K562 (cell line): Measurements from ENCODE around the gene FASLG. TPM values are rescaled to one million over a fixed set of nuclear protein-coding genes. Genes with fewer than 3 reads are reported as not detected.
A peak's percentile ranks its signal among the peaks of the same experiment; 100 is the strongest.

Source experiments
- CREBBP ChIP-seq: IDR thresholded peaks from one replicate; pipeline ENCODE4 v1.6.1; 2012; ENCODE audit warnings: low read depth, mild to moderate bottlenecking, control low read depth, inconsistent platforms, low read length
- FOXK2 ChIP-seq, 2 experiments: fragments of 450-650 bp; IDR thresholded peaks in 1 of 2; conservative IDR thresholded peaks in 1 of 2; 2 replicates each; pipeline ENCODE4 v1.6.1; 2016; ENCODE audit warnings: low read depth in 2 of 2, mild to moderate bottlenecking in 1 of 2
- JUN ChIP-seq, 2 experiments: sonication (generic) in 1 of 2; formaldehyde crosslinking in 1 of 2; IDR thresholded peaks; 2 replicates each; pipeline versions ENCODE4 v1.6.1 to v1.8.0; 2012 to 2022; ENCODE audit warnings: borderline replicate concordance in 2 of 2, mild to moderate bottlenecking in 2 of 2, improper control_type of control experiment in 1 of 2, low read depth in 1 of 2, low read length in 1 of 2, missing genetic modification reagents in 1 of 2
- JUND ChIP-seq, 2 experiments: IDR thresholded peaks; 2 replicates in 1 of 2; 3 replicates in 1 of 2; pipeline ENCODE4 v1.6.1; 2011; ENCODE audit warnings: borderline replicate concordance in 2 of 2, low read depth in 2 of 2, low read length in 2 of 2, improper control_type of control experiment in 1 of 2, missing biosample characterization in 1 of 2, missing genetic modification characterization in 1 of 2, missing genetic modification reagents in 1 of 2
- MCM7 ChIP-seq, 2 experiments: fragments of 450-650 bp; IDR thresholded peaks; 2 replicates each; pipeline ENCODE4 v1.6.1; 2016 to 2018
- NBN ChIP-seq: fragments of 450-650 bp; IDR thresholded peaks from 2 replicates; pipeline ENCODE4 v1.6.1; 2016; ENCODE audit warnings: low read depth, mild to moderate bottlenecking
- NFIX ChIP-seq: fragments of 250-450 bp; sonication (Bioruptor Pico); IDR thresholded peaks from 2 replicates; pipeline ENCODE4 v1.4.0; 2020; ENCODE audit warnings: low read depth, mild to moderate bottlenecking, moderate library complexity
- PRMT5 ChIP-seq: sonication (generic); formaldehyde crosslinking; IDR thresholded peaks from 2 replicates; pipeline ENCODE4 v1.5.0; 2020; ENCODE audit warnings: missing genetic modification reagents
- RAD21 ChIP-seq, 2 experiments: fragments of 250-450 bp in 1 of 2; fragments of 450-650 bp in 1 of 2; sonication (Bioruptor Pico) in 1 of 2; formaldehyde crosslinking in 1 of 2; IDR thresholded peaks in 1 of 2; conservative IDR thresholded peaks in 1 of 2; 2 replicates each; pipeline versions ENCODE4 v1.4.0 to v1.8.0; 2020 to 2022; ENCODE audit warnings: mild to moderate bottlenecking in 2 of 2, moderate library complexity in 1 of 2
- RBM39 ChIP-seq: fragments of 200-400 bp; formaldehyde crosslinking; optimal IDR thresholded peaks from 2 replicates; pipeline ENCODE3; 2018; ENCODE audit warnings: low read depth, low read length
- TRIM24 ChIP-seq, 2 experiments: fragments of 450-650 bp; IDR thresholded peaks; 2 replicates each; pipeline ENCODE4 v1.6.1; 2016
- polyA plus RNA-seq, 8 experiments: library from polyadenylated mRNA; depleted of rRNA in 4 of 8; stranded (reverse) in 5 of 8; unstranded in 3 of 8; fragments of >200 nt; fragmentation: Nextera tagmentation in 2 of 8; fragmentation: Illumina TruSeq in 1 of 8; extraction: Ambion mirVana in 2 of 8; extraction: Trizol in 1 of 8; gene quantifications; 2 replicates each; pipeline versions ENCODE4 v1.2.1 to v1.2.3, GENCODE V29; 2011 to 2014; ENCODE audit warnings: inconsistent platforms in 1 of 8, missing spikeins in 1 of 8
- total RNA-seq, 7 experiments: library from RNA; depleted of rRNA in 6 of 7; stranded (reverse); fragments of >200 nt in 6 of 7; fragmentation: Illumina TruSeq in 2 of 7; extraction: Trizol in 2 of 7; gene quantifications; 2 replicates each; pipeline versions ENCODE4 v1.2.1 to v1.2.3, GENCODE V29; 2011 to 2021; ENCODE audit warnings: low replicate concordance in 1 of 7
- TF ChIP-seq, protein P1 (sequence below): fragments of 450-650 bp; IDR thresholded peaks from 2 replicates; pipeline ENCODE4 v1.7.1; 2018; ENCODE audit warnings: mild to moderate bottlenecking, low read depth; ENCODE audit not compliant: partially characterized antibody
- TF ChIP-seq, protein P2 (sequence below): sonication (generic); formaldehyde crosslinking; IDR thresholded peaks from 2 replicates; pipeline ENCODE4 v1.8.0; 2022; ENCODE audit warnings: mild to moderate bottlenecking, missing genetic modification reagents
- TF ChIP-seq, protein P3 (sequence below): sonication (generic); formaldehyde crosslinking; IDR thresholded peaks from 2 replicates; pipeline ENCODE4 v1.8.1; 2022; ENCODE audit warnings: missing genetic modification reagents
- TF ChIP-seq, protein P4 (sequence below): sonication (generic); formaldehyde crosslinking; IDR thresholded peaks from 2 replicates; pipeline ENCODE4 v1.8.0; 2023; ENCODE audit warnings: mild to moderate bottlenecking, missing genetic modification reagents
- TF ChIP-seq, protein P5 (sequence below): fragments of 200-400 bp; formaldehyde crosslinking; IDR thresholded peaks from 2 replicates; pipeline ENCODE4 v1.6.1; 2017; ENCODE audit warnings: mild to moderate bottlenecking, low read depth, low read length, moderate library complexity
- TF ChIP-seq, protein P6 (sequence below): fragments of 450-650 bp; formaldehyde crosslinking; IDR thresholded peaks from 2 replicates; pipeline ENCODE4 v1.4.0; 2020; ENCODE audit warnings: mild to moderate bottlenecking, moderate library complexity

The FASLG gene
- total and polyA plus RNA-seq, 9 of the 15 experiments (the other 6 are each of a cell fraction or from before 2014, with no cell fraction given), result not detected

DNA sequence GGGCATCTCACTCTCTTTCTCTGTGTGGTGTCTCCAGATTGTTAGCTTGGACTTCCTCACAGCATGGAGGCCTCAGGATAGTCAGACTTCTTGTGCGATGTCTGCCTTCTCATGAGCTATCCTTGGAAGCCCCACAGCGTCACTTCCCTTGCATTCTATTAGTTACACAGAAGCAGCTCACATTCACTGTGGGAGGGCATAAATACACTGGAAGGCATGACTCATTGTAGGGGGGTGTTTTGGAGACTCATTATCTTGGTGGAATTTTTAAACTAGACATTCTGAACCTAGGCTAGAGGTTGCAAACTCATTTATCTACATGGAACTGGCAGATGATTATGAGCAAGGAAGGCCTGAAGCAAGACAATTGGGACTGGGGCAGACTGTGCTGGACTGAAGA lies 21.4 kb upstream of the FASLG start (continued):
- TF ChIP-seq FOXK2 (conservative IDR thresholded peaks at IDR 0.05 in 1 of 2, IDR thresholded peaks at IDR 0.05 in 1 of 2; ENCODE audit: low read depth in 2 of 2) (peak in 1 of 2 experiments; percentile 29; a peak in 1 of 4 replicates), NBN (no peak), JUN (IDR thresholded peaks at IDR 0.05; ENCODE audit: borderline replicate concordance, low read depth, low read length) (peak; percentile 85), JUN (CRISPR knock-in tag; IDR thresholded peaks at IDR 0.05; ENCODE audit: borderline replicate concordance) (no peak), RBM39 (no peak), MCM7 (IDR thresholded peaks at IDR 0.05) (no peak), PRMT5 (CRISPR knock-in tag) (no peak), NFIX (CRISPR knock-in tag) (no peak), RAD21 (CRISPR knock-in tag; conservative IDR thresholded peaks at IDR 0.05 in 1 of 2, IDR thresholded peaks at IDR 0.05 in 1 of 2) (0 out of 4 replicates have a peak, but pooled peaks of 1 of the 2 experiments have one; percentile 9), CREBBP (no peak), JUND (IDR thresholded peaks at IDR 0.05; ENCODE audit: borderline replicate concordance, low read depth, low read length) (peak; percentile 96), JUND (tag; IDR thresholded peaks at IDR 0.05; ENCODE audit: borderline replicate concordance, low read depth, low read length) (peak; percentile 97; the same call in 2 of the 3 replicates), TRIM24 (IDR thresholded peaks at IDR 0.05) (no peak)
- TF ChIP-seq, protein P1, sequence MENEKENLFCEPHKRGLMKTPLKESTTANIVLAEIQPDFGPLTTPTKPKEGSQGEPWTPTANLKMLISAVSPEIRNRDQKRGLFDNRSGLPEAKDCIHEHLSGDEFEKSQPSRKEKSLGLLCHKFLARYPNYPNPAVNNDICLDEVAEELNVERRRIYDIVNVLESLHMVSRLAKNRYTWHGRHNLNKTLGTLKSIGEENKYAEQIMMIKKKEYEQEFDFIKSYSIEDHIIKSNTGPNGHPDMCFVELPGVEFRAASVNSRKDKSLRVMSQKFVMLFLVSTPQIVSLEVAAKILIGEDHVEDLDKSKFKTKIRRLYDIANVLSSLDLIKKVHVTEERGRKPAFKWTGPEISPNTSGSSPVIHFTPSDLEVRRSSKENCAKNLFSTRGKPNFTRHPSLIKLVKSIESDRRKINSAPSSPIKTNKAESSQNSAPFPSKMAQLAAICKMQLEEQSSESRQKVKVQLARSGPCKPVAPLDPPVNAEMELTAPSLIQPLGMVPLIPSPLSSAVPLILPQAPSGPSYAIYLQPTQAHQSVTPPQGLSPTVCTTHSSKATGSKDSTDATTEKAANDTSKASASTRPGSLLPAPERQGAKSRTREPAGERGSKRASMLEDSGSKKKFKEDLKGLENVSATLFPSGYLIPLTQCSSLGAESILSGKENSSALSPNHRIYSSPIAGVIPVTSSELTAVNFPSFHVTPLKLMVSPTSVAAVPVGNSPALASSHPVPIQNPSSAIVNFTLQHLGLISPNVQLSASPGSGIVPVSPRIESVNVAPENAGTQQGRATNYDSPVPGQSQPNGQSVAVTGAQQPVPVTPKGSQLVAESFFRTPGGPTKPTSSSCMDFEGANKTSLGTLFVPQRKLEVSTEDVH, result no peak
- TF ChIP-seq, protein P2, sequence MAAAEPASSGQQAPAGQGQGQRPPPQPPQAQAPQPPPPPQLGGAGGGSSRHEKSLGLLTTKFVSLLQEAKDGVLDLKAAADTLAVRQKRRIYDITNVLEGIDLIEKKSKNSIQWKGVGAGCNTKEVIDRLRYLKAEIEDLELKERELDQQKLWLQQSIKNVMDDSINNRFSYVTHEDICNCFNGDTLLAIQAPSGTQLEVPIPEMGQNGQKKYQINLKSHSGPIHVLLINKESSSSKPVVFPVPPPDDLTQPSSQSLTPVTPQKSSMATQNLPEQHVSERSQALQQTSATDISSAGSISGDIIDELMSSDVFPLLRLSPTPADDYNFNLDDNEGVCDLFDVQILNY (CRISPR knock-in tag), result no peak
- TF ChIP-seq, protein P3, sequence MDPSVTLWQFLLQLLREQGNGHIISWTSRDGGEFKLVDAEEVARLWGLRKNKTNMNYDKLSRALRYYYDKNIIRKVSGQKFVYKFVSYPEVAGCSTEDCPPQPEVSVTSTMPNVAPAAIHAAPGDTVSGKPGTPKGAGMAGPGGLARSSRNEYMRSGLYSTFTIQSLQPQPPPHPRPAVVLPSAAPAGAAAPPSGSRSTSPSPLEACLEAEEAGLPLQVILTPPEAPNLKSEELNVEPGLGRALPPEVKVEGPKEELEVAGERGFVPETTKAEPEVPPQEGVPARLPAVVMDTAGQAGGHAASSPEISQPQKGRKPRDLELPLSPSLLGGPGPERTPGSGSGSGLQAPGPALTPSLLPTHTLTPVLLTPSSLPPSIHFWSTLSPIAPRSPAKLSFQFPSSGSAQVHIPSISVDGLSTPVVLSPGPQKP, result no peak
- TF ChIP-seq, protein P4, sequence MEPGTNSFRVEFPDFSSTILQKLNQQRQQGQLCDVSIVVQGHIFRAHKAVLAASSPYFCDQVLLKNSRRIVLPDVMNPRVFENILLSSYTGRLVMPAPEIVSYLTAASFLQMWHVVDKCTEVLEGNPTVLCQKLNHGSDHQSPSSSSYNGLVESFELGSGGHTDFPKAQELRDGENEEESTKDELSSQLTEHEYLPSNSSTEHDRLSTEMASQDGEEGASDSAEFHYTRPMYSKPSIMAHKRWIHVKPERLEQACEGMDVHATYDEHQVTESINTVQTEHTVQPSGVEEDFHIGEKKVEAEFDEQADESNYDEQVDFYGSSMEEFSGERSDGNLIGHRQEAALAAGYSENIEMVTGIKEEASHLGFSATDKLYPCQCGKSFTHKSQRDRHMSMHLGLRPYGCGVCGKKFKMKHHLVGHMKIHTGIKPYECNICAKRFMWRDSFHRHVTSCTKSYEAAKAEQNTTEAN (CRISPR knock-in tag), result no peak
- TF ChIP-seq, protein P5, sequence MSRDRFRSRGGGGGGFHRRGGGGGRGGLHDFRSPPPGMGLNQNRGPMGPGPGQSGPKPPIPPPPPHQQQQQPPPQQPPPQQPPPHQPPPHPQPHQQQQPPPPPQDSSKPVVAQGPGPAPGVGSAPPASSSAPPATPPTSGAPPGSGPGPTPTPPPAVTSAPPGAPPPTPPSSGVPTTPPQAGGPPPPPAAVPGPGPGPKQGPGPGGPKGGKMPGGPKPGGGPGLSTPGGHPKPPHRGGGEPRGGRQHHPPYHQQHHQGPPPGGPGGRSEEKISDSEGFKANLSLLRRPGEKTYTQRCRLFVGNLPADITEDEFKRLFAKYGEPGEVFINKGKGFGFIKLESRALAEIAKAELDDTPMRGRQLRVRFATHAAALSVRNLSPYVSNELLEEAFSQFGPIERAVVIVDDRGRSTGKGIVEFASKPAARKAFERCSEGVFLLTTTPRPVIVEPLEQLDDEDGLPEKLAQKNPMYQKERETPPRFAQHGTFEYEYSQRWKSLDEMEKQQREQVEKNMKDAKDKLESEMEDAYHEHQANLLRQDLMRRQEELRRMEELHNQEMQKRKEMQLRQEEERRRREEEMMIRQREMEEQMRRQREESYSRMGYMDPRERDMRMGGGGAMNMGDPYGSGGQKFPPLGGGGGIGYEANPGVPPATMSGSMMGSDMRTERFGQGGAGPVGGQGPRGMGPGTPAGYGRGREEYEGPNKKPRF, result no peak
- TF ChIP-seq, protein P6, sequence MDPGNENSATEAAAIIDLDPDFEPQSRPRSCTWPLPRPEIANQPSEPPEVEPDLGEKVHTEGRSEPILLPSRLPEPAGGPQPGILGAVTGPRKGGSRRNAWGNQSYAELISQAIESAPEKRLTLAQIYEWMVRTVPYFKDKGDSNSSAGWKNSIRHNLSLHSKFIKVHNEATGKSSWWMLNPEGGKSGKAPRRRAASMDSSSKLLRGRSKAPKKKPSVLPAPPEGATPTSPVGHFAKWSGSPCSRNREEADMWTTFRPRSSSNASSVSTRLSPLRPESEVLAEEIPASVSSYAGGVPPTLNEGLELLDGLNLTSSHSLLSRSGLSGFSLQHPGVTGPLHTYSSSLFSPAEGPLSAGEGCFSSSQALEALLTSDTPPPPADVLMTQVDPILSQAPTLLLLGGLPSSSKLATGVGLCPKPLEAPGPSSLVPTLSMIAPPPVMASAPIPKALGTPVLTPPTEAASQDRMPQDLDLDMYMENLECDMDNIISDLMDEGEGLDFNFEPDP (CRISPR knock-in tag), result no peak
